Measurements from ENCODE around the gene PTH.

- TF ChIP-seq POLR2A (IDR thresholded peaks at IDR 0.05; ENCODE audit: extremely low read depth, insufficient read length) (no peak), MAX (IDR thresholded peaks at IDR 0.05; ENCODE audit: low read depth, low read length) (no peak)
- TF ChIP-seq, protein P1, sequence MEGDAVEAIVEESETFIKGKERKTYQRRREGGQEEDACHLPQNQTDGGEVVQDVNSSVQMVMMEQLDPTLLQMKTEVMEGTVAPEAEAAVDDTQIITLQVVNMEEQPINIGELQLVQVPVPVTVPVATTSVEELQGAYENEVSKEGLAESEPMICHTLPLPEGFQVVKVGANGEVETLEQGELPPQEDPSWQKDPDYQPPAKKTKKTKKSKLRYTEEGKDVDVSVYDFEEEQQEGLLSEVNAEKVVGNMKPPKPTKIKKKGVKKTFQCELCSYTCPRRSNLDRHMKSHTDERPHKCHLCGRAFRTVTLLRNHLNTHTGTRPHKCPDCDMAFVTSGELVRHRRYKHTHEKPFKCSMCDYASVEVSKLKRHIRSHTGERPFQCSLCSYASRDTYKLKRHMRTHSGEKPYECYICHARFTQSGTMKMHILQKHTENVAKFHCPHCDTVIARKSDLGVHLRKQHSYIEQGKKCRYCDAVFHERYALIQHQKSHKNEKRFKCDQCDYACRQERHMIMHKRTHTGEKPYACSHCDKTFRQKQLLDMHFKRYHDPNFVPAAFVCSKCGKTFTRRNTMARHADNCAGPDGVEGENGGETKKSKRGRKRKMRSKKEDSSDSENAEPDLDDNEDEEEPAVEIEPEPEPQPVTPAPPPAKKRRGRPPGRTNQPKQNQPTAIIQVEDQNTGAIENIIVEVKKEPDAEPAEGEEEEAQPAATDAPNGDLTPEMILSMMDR (IDR thresholded peaks at IDR 0.05; ENCODE audit: low read depth, low read length): peak; percentile 19
Measured at GRCh38 chr11:13486926-13487660, 8.7 kb downstream of the PTH start.

Measured in NB4 (cell line).